ENCODE results near the gene MAPK6. TPM values are rescaled to one million over a fixed set of nuclear protein-coding genes. Genes with fewer than 3 reads are reported as not detected.

MAPK6 gene
- total RNA-seq, 4 donors from 2014 or later, result 14.1 to 34.6 (median 22.3) TPM

GRCh38 chr15:52069559-52069958 lies 50.5 kb downstream of the MAPK6 start:
- no peak for TF ChIP-seq CTCF (IDR thresholded peaks at IDR 0.05; ENCODE audit: low read depth)

- no peak for TF ChIP-seq CTCF (IDR thresholded peaks at IDR 0.05; ENCODE audit: low read depth)
These were observed 52.6 kb downstream of the MAPK6 start for GRCh38 chr15:52071570-52071969.

GRCh38 chr15:52076889-52077781 lies 58.1 kb downstream of the MAPK6 start:
- no peak for TF ChIP-seq CTCF (IDR thresholded peaks at IDR 0.05; ENCODE audit: low read depth)

GRCh38 chr15:52078197-52078875 lies 59.3 kb downstream of the MAPK6 start:
- TF ChIP-seq CTCF (IDR thresholded peaks at IDR 0.05; ENCODE audit: low read depth), result no peak

GRCh38 chr15:52078876-52079700 lies 60.1 kb downstream of the MAPK6 start:
- no peak for TF ChIP-seq CTCF (IDR thresholded peaks at IDR 0.05; ENCODE audit: low read depth)

GRCh38 chr15:52080031-52080430 lies 61.0 kb downstream of the MAPK6 start:
- TF ChIP-seq CTCF (IDR thresholded peaks at IDR 0.05; ENCODE audit: low read depth), result no peak

Measured in subcutaneous adipose tissue (tissue), 4 donors.